ENCODE results near the gene RPS8.

- TF ChIP-seq ATF2 (tag by site-specific recombination; IDR thresholded peaks at IDR 0.05; ENCODE audit: low read depth) (no peak), ZNF623 (tag by site-specific recombination; IDR thresholded peaks at IDR 0.05) (no peak), ZNF585B (tag by site-specific recombination; IDR thresholded peaks at IDR 0.05) (no peak), GLIS2 (tag by site-specific recombination; IDR thresholded peaks at IDR 0.05) (no peak), ZFP41 (tag by site-specific recombination; IDR thresholded peaks at IDR 0.05; ENCODE audit: borderline replicate concordance) (no peak), KLF7 (tag by site-specific recombination; IDR thresholded peaks at IDR 0.05; ENCODE audit: borderline replicate concordance) (no peak), ZBTB1 (tag by site-specific recombination; IDR thresholded peaks at IDR 0.05) (no peak), ZBTB8A (tag by site-specific recombination; IDR thresholded peaks at IDR 0.05) (no peak)
- TF ChIP-seq, protein P1, sequence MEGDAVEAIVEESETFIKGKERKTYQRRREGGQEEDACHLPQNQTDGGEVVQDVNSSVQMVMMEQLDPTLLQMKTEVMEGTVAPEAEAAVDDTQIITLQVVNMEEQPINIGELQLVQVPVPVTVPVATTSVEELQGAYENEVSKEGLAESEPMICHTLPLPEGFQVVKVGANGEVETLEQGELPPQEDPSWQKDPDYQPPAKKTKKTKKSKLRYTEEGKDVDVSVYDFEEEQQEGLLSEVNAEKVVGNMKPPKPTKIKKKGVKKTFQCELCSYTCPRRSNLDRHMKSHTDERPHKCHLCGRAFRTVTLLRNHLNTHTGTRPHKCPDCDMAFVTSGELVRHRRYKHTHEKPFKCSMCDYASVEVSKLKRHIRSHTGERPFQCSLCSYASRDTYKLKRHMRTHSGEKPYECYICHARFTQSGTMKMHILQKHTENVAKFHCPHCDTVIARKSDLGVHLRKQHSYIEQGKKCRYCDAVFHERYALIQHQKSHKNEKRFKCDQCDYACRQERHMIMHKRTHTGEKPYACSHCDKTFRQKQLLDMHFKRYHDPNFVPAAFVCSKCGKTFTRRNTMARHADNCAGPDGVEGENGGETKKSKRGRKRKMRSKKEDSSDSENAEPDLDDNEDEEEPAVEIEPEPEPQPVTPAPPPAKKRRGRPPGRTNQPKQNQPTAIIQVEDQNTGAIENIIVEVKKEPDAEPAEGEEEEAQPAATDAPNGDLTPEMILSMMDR (tag by site-specific recombination; IDR thresholded peaks at IDR 0.05): no peak
Measured at GRCh38 chr1:44806704-44807363, 31.5 kb downstream of the RPS8 start, which contains the start of gene DYNLT4.

Data from HEK293 (cell line).